AG04449 (cell line): ENCODE measurements around the gene CENATAC.

ENCODE experiments used
- CTCF ChIA-PET: fragments of 350-600 bp; formaldehyde crosslinking; extraction: SDS; loops from one replicate; lab custom pipeline; 2021; ENCODE audit warnings: antibody characterized with exemption; lab: Yijun Ruan, JAX
- POLR2A ChIA-PET: fragments of 400-600, 350-600 bp; formaldehyde crosslinking; extraction: SDS; loops from one replicate; lab custom pipeline; 2020; ENCODE audit warnings: antibody characterized with exemption, inconsistent platforms; lab: Yijun Ruan, JAX
- DNase-seq: peaks from one replicate; pipeline ENCODE4 v3.0.0-alpha.2; 2010; ENCODE audit warnings: low read depth, low spot score
- H3K4me3 ChIP-seq: 2 replicates; pipeline ENCODE4 v1.5.1; 2011; ENCODE audit warnings: low read depth, mild to moderate bottlenecking, control low read depth, low read length
- TF ChIP-seq, protein P1 (sequence below): IDR thresholded peaks from one replicate; pipeline ENCODE4 v1.5.1; 2011; ENCODE audit warnings: mild to moderate bottlenecking, moderate library complexity, low read length, control low read depth, inconsistent platforms; ENCODE audit not compliant: insufficient read depth; ENCODE audit errors: missing control alignments

The CENATAC gene

DNA sequence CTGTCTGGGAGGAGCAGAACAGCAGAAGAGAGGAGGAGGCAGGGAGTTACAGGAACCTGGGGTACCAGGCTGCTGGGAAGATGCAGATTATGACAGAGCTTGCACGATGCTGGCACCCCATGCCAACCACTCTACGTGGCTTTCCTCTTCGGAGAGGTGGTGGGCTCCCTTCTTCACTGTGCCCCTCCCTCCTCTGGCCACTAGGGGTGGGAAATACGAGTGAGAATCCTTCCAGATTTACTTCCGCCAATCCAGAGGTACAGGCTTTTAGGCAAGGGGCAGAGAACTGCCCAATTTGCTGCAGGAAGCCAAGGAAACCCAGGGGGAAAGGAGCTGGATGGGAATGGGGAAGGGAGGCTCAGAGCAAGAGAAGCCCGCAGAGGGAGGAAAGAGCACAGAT, 46.8 kb downstream of the CENATAC start:
- H3K4me3 ChIP-seq = no peak overlapping the region
- CTCF ChIA-PET = interaction anchor here (1.0 to 6.5 kb wide), 4 partner anchors 11 to 14 kb away, joined by 4 to 38 read pairs (median 8); partner anchors contain the start of genes HYOU1 and SLC37A4
- POLR2A ChIA-PET = interaction anchor here (0.6 kb wide), 1 partner anchor 23 kb away, joined by 4 read pairs; the partner anchor contains the start of gene VPS11
- TF ChIP-seq, protein P1, sequence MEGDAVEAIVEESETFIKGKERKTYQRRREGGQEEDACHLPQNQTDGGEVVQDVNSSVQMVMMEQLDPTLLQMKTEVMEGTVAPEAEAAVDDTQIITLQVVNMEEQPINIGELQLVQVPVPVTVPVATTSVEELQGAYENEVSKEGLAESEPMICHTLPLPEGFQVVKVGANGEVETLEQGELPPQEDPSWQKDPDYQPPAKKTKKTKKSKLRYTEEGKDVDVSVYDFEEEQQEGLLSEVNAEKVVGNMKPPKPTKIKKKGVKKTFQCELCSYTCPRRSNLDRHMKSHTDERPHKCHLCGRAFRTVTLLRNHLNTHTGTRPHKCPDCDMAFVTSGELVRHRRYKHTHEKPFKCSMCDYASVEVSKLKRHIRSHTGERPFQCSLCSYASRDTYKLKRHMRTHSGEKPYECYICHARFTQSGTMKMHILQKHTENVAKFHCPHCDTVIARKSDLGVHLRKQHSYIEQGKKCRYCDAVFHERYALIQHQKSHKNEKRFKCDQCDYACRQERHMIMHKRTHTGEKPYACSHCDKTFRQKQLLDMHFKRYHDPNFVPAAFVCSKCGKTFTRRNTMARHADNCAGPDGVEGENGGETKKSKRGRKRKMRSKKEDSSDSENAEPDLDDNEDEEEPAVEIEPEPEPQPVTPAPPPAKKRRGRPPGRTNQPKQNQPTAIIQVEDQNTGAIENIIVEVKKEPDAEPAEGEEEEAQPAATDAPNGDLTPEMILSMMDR = no peak
- DNase-seq = no peak

DNA sequence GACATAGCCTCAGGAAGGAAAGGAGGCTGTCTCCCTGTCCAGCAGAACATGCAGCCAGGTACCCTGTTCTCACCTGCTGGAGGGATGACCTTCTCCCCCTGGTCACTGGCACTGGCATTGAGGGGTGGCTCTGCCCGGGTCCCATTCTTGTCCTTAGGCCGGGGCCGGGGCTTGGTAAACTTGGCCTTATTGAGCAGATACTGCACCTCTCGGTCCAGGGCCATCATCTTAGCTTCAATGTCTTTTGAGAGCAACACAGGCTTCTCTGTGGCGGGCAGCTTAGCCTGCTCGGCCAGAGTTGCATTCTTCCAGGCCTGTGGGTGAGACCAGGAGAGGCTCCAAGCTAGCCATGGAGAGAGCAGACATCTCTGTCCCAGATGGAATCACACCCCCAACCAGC, 48.6 kb downstream of the CENATAC start:
- CTCF ChIA-PET = interaction anchor here (1.1 to 2.3 kb wide), 3 partner anchors 9 to 15 kb away, joined by 4 to 13 read pairs (median 6); partner anchors contain the start of gene HYOU1
- H3K4me3 ChIP-seq = no peak overlapping the region
- no peak for DNase-seq
- POLR2A ChIA-PET = interaction anchor here (1.1 kb wide), 1 partner anchor 9 kb away, joined by 3 read pairs; no protein-coding TSS in a partner anchor
- TF ChIP-seq, protein P1 = no peak

DNA sequence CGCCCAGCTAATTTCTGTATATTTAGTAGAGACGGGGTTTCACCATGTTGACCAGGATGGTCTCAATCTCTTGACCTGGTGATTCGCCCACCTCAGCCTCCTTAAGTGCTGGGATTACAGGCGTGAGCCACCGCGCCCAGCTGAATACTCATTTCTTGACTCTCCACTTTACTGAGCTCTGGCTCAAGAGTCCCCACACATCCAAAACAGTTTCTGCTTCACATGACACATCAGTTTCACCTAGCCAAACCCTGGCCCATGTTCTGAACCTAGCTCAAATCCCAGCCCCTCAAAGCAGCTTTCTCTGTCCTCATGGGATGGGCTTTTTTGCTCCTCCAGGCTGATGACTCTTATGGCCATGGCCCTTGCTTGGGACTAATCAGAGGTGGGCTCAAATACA, 49.3 kb downstream of the CENATAC start:
- ChIA-PET POLR2A (interaction anchor here (1.1 kb wide), 1 partner anchor 49 kb away, joined by 3 read pairs; no protein-coding TSS in a partner anchor), CTCF (interaction anchor here (0.6 to 2.3 kb wide), 5 partner anchors 8 to 16 kb away, joined by 3 to 13 read pairs (median 4); partner anchors contain the start of gene HYOU1)
- H3K4me3 ChIP-seq = no peak overlapping the region
- DNase-seq = no peak
- TF ChIP-seq, protein P1 = no peak

DNA sequence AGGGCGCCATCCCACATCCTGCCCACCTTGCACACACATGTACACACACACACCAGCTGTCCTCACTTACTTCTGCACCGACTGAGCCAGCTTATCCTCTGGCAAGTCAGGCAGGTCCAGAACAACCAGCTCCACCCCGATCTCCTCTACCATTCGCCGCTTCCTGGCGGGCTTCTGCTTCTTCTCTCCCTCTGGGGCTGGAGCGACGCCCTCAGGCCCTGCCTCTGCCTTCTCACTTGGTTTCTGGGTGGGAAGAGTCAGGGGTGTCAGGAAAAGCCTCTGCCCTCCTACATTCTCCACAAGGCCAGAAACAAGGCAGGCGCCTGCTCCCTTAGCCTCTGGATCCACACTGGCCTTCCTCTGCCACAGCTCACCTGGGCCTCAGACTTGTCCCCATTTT, 50.7 kb downstream of the CENATAC start:
- H3K4me3 ChIP-seq = no peak overlapping the region
- ChIA-PET CTCF (interaction anchor here (1.3 to 2.3 kb wide), 3 partner anchors 8 to 148 kb away, joined by 3 to 13 read pairs (median 6); partner anchors contain the start of gene HYOU1), POLR2A (interaction anchor here (1.1 kb wide), 1 partner anchor 47 kb away, joined by 3 read pairs; no protein-coding TSS in a partner anchor)
- TF ChIP-seq, protein P1 = no peak
- no peak for DNase-seq

DNA sequence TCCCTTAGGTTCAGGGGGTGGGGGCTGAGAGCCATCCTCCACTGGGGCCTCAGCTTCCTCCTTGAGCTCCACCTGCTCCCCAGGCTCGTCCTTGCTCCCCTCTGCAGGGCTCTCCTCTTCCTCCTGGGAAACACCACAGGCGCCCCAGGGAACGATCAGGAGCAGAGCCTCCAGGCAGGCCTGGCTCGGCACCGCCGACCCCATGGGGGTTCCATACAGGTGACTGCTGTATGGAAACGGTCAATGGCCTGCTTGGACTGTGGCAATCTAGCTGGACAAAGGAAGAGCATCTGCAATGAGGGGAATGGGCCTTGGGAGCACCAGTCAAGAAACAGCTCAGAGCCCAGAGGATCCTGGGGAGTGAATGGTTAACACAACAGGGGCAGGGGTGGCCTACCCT, 51.1 kb downstream of the CENATAC start:
- DNase-seq = no peak
- CTCF ChIA-PET = interaction anchor here (0.7 to 2.3 kb wide), 4 partner anchors 7 to 147 kb away, joined by 3 to 13 read pairs (median 4); partner anchors contain the start of gene HYOU1
- TF ChIP-seq, protein P1 = no peak
- POLR2A ChIA-PET = no interaction called here
- no peak overlapping the region for H3K4me3 ChIP-seq

DNA sequence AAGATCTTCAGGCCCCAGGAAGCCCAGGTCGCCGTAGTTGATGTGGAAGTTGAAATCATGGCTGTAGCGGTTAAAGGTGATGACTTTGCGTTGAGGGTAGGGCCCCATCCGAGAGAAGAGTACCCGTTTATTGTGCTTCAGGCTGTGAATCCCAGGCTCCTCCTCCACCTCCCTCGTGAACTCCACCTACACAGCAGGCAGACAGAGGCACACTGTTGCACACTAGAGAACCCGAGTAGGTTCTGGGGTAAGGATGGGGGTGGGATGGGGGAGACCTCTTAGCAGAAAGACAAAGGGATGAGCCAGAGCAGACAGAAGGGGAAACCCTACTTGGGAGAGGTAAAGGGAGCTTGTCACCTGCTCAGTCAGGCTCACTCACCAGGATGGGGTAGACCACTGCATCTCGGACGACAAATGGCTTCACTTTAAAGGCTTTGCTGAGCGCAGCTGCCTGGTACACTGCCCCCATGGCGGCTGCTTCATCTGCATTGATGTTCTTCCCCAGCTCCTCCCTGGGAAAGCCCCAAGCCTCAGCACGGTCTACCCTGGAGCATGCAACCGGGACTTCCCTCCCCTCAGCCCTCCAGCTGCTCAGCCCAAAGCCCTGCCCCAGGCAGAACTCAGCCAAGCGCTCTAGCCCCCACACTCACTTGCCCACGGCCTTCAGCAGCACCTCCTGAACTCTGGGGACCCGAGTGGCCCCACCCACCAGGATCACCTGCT, 53.7 kb downstream of the CENATAC start:
- ChIA-PET POLR2A (interaction anchor here (1.1 kb wide), 1 partner anchor 14 kb away, joined by 4 read pairs; no protein-coding TSS in a partner anchor), CTCF (interaction anchor here (6.0 kb wide), 1 partner anchor 20 kb away, joined by 34 read pairs; the partner anchor contains the start of gene SLC37A4)
- TF ChIP-seq, protein P1 = no peak
- H3K4me3 ChIP-seq = no peak overlapping the region
- DNase-seq = no peak
